NB4 (cell line): ENCODE data around the gene ZNF423.

Experiments used
- DNase-seq: peaks from one replicate; pipeline ENCODE4 v3.0.0; 2010; ENCODE audit warnings: low read depth
- H3K4me3 ChIP-seq: one replicate; pipeline ENCODE4 v1.5.1; 2011; ENCODE audit warnings: mild to moderate bottlenecking, low read depth, low read length, moderate library complexity
- MYC ChIP-seq: IDR thresholded peaks from 2 replicates; pipeline ENCODE4 v1.6.1; 2011; ENCODE audit warnings: low read depth, low read length
- POLR2A ChIP-seq: IDR thresholded peaks from 2 replicates; pipeline ENCODE4 v1.6.1; 2011; ENCODE audit warnings: mild to moderate bottlenecking; ENCODE audit not compliant: insufficient read length; ENCODE audit errors: extremely low read depth
- TF ChIP-seq, protein P1 (sequence below): IDR thresholded peaks from 2 replicates; pipeline ENCODE4 v1.6.1; 2011; ENCODE audit warnings: low read depth, low read length
- TF ChIP-seq, protein P2 (sequence below): IDR thresholded peaks from one replicate; pipeline ENCODE4 v1.5.1; 2012; ENCODE audit warnings: low read depth, low read length

ZNF423 gene

DNA sequence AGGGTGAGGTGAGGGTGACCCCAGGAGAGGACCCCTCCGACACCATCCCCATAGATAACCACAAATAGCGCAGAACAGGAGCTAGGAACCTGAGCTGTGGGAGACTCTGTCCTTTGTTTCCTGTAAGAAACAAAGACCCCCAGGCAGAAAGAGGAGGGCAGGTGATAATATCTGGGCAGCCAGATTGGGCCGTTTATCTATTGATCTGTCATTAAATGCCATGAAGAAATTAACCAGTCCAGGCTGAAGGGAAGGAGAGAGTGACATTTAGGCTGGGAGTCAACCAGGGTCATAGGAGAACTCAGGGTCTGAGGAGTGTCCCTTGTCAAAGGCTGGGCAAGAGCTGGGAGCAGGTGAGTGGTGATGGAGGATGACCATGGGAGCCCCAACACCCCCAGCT lies 324.5 kb downstream of the ZNF423 start:
- no peak for TF ChIP-seq MYC
- TF ChIP-seq, protein P1, sequence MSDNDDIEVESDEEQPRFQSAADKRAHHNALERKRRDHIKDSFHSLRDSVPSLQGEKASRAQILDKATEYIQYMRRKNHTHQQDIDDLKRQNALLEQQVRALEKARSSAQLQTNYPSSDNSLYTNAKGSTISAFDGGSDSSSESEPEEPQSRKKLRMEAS: no peak
- TF ChIP-seq, protein P2, sequence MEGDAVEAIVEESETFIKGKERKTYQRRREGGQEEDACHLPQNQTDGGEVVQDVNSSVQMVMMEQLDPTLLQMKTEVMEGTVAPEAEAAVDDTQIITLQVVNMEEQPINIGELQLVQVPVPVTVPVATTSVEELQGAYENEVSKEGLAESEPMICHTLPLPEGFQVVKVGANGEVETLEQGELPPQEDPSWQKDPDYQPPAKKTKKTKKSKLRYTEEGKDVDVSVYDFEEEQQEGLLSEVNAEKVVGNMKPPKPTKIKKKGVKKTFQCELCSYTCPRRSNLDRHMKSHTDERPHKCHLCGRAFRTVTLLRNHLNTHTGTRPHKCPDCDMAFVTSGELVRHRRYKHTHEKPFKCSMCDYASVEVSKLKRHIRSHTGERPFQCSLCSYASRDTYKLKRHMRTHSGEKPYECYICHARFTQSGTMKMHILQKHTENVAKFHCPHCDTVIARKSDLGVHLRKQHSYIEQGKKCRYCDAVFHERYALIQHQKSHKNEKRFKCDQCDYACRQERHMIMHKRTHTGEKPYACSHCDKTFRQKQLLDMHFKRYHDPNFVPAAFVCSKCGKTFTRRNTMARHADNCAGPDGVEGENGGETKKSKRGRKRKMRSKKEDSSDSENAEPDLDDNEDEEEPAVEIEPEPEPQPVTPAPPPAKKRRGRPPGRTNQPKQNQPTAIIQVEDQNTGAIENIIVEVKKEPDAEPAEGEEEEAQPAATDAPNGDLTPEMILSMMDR: no peak
- TF ChIP-seq POLR2A: no peak
- DNase-seq: no peak
- H3K4me3 ChIP-seq: no peak overlapping the region

DNA sequence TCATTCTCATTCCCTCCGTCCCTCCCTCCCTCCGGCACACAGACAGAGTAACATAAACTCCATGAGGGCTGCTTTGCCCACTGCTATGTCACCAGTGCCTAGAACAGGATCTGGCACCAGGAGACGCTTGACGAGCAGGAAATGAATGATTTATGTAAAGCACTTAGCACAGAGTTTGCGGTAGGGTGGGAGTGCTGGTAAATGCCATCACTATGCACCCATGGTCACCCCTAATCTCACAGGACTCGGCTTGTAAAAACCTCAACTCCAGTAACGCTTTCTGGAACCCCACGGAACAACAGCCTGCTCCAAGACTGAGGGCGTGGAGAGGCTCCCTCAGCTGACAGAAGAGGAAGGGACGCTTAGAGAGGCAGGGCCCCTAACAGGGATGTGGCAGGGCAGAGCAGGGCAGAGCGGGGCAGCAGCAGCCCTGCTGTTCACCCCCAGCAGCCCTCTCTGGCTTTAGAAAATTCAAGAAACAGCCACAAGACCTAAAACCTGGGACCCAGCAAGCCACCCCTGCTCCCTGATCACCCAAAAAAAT lies 325.4 kb downstream of the ZNF423 start:
- H3K4me3 ChIP-seq: no peak overlapping the region
- TF ChIP-seq, protein P1: no peak
- no peak for TF ChIP-seq POLR2A
- TF ChIP-seq, protein P2: no peak
- no peak for TF ChIP-seq MYC
- peak; percentile 64 for DNase-seq

DNA sequence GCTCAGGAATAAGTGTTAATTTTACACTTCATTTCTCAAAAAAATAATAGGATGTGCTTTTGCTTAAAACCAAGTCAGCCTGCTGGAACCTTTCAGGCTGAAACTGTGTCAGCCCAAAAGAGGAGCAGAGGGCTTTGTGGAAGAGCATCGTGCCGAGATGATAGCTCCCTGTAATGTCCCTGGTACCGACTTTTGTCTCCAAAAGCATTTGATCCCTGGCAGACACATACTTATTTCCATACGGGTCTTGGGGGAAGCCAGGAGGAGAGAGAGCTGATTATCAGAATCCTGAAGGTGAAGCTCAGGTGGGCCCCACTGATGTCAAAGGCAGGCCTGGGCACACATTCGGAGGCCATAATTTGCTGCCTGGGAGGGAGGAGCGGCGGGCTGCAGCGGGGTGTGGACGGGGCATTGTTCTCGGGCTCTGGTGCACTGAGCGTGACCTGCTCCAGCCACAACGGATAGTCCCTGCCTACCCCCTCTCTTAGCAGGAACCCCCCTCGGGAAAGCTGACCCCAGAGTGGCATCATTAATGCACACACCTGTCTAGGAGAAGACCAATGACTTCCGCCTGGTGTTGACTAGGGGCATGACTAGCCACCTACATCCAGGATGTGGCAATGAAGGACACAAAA lies 326.4 kb downstream of the ZNF423 start:
- DNase-seq: no peak
- TF ChIP-seq MYC: no peak
- TF ChIP-seq, protein P1: no peak
- TF ChIP-seq POLR2A: no peak
- TF ChIP-seq, protein P2: no peak
- H3K4me3 ChIP-seq: no peak overlapping the region

DNA sequence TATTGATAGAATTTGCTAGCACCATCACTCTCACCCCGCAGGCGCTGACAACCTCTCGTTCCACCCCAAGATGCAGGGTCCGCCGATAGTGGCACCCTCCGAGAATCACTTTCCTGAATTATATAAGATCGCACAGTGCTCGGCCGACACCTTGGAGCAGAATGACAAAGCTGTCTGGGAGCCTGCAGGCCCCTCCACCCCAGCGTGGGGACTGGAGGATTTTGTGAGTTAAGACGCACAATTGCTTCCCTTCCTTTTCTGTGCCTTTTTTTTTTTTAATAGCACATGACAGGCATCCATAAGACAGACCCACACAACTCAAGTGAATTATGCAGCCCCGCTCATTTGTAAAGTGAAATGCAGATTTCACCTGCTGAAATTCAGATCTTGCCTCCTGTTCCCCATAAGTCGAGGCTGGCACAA lies 327.0 kb downstream of the ZNF423 start:
- H3K4me3 ChIP-seq: no peak overlapping the region
- TF ChIP-seq, protein P1: no peak
- TF ChIP-seq MYC (no peak), POLR2A (no peak)
- TF ChIP-seq, protein P2: no peak
- DNase-seq: no peak

DNA sequence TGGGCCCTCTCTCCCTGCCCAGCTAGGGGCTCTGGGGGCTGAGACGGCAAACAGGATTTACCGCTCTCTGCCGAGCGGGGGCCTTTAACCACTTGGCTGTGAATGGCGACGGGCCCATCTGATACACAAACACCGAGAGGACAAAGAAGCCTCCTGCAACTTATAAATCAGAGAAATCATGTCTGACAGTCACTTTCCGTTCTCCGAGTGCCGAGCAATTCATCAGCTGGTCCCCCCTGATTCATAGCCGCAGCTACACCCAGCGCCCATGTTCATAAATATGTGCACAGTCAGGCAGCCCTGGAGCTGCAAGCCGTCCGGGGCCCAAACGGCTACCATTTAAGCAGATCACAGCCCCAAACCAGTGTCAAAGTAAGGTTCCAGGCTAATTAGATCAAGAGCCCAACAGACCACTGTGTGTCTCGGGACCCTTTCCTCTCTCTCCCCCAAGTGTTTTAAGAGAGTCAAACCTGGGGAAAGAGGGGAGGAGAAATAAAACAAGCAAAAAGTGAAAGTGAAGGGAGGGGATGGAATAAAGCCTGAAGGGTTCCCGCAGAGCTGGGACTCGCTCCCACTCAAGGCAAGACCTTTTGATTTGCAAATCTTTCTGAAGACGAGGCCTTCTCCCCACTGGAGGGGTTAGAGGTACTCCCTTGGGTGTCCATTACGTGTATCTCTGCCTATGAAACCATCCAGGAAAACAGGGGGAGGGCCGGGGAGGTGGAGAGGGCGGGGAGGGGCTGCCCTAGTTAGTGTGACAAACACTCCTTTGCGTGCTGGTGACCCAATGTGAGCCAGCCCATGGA lies 327.6 kb downstream of the ZNF423 start:
- no peak for DNase-seq
- H3K4me3 ChIP-seq: no peak overlapping the region
- TF ChIP-seq POLR2A (no peak), MYC (no peak)
- TF ChIP-seq, protein P2: no peak
- TF ChIP-seq, protein P1: no peak
